ENCODE data around the gene TBXA2R.
A peak's percentile ranks its signal among the peaks of the same experiment; 100 is the strongest.

Gene TBXA2R

DNA sequence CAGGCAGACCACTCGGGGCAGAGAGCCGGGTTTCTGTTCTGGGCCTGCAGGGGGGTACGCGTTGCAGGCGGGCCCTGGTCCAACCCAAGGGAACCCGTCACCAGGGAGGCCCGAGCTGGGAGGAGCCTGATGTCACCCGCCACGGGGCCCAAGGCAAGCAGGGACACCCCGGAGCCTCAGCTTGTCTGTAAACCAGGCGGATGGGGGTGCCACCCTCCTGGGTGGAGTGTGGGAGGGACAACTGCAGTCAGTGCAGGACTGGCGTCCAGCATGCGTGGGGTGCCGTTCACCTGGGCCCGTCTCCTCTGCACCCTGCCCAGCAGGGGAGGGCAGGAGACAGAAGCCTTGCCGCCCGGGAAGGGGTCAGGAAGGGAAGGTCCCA is 12.9 kb upstream of the TBXA2R start:
- DNase-seq (ENCODE audit: low read depth in 2 of 2) = no peak

DNA sequence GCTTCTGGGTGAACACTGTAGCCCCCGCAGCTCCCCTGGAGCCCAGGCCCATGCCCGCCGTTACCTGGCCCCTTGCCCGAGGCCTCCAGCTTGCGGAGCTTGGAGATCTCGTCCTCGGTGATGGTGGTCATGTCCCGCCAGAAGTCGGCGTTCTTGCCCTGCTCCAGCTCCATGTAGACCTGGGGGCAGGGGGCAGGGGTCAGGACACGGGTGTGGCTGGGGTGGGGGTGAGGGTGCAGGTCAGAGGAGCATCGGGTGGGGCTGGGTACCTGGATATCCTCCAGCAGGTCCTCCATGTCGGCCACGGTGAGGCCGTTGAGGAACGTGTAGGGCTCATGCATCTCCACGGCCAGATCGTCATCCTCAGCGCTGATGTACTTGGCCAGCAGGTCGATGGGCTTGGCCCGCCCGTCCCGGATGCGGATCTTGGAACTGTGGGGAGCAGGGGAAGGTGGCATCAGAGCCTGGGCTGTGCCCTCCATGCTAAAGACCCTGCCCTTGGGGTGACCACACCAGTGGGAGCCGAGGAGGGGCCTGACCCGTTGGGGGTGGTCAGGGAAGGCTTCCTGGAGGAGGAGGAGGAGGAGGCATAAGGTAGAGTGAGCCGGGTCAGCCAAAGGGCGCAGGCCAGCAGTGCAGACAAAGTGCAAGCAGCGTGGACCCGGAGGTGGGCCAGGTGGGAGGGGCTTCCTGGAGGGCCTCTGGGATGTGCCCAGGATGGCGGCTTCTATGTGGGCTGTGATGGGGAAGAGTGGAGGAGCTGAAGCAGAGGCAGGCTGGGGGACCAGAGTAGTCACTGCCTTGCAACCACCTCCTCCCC is 12.3 kb upstream of the TBXA2R start:
- no peak for DNase-seq (ENCODE audit: low read depth in 2 of 2)

DNA sequence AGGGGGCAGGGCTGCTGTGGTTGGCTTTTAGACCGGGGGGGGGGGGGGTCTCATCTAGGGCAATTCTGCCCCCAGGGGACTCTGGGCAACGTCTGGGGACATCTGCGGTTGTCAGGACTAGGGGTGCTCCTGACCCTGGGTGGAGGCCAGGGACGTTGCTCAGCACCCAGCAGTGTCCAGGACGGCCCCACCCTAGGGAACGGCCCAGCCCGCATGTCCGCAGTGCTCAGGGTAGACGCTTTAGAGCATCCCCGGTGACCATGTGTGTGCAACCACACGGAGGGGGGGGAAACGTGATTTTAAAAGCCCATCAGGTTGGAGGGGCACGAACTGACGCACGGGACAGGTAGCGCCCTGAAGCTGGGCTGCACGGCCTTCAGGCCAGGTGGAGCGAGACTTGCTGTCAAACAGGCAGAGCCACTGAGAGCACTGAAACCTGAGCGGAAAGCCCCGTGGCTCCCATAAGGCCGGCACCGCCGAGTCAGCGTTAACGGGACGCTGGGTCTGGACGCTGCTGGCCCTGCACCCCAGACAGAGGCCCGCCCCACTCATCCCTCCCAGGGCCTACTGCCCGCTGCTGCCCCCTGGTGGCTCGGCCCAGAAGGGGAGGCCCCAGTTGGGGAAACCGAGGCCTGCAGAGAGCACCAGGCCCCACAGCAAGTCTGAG is 11.6 kb upstream of the TBXA2R start:
- DNase-seq (ENCODE audit: low read depth in 2 of 2) = peak in 1 of 2 donors; percentile 28

DNA sequence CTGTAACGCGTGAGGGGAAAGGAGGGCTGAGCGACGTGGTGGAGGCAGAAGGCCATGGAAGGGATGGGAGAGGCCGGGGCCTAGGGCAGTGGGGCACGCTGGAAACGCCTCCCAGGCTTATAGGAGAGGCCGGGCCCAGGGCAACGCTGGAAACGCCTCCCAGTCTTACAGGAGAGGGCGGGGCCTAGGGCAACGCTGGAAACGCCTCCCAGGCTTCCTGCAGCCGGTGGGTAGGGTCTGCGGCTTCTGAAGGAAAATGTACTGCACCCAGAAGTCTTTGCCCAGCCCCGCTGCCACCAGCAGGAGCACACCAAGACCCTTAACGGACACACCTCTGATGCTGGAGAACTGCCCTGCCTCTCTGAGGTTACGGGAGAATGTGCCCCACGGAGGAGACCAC is 10.8 kb upstream of the TBXA2R start:
- no peak for DNase-seq (ENCODE audit: low read depth in 2 of 2)

DNA sequence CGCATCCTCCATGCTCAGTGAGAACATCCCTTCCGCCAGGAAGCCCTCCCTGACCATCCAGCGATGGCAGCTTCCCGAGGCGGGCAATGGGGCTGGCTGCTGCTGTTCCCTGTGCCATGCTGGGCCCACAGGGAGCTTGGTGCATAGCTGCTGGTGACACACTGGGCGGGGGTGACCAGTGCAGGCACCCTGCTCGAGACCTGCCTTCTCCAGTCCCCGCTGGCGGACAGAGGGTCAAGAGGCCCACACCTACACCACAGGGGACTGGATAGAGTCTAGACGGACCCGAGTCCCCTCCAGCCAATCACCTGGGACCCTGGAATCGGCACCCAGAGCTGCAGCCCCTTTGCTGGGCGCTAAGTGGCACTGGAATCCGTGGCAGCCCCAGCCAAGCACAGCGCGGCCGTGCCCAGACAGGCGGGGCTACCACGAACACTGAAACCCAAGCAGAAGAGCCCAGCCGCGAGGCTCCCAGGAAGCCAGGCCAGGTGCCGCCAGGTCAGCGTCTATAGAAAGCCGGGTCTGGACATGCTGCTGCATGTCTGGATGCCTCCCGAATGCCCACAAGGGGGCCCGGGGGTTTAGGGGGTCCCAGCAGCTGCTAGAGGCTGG is 9.0 kb upstream of the TBXA2R start:
- no peak for DNase-seq (ENCODE audit: low read depth in 2 of 2)

DNA sequence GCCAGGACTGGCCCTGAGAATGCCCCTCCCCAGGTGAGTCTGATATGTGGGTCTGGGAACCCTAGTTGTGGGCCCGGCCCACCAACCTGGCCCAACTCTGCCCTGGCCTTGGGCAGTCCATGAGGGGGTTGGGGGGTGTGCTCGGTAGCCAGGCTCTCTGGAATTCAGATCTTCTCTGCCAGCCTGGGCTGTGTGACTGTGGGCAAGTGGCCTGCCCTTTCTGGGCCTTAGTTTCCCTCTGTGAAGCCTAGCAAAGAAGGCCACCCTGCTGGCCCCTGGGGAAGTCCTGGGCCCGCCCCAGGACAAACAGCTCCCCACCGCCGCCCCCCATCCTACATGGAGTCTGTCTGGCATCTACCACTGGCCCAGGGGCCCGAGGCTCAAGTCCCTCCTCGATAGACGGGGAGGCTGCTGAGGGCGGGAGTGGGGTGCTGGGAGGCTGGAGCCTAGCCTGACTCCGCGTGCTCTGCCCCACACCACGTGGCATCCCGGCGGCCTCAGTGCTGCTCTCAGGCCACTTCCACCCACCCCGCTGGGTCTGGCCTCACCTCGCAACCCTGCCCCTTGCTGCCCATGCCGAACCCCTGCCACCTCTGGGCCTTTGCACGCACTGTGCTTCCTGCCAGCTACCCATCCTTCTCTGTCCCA is 8.3 kb upstream of the TBXA2R start:
- no peak for DNase-seq (ENCODE audit: low read depth in 2 of 2)

DNA sequence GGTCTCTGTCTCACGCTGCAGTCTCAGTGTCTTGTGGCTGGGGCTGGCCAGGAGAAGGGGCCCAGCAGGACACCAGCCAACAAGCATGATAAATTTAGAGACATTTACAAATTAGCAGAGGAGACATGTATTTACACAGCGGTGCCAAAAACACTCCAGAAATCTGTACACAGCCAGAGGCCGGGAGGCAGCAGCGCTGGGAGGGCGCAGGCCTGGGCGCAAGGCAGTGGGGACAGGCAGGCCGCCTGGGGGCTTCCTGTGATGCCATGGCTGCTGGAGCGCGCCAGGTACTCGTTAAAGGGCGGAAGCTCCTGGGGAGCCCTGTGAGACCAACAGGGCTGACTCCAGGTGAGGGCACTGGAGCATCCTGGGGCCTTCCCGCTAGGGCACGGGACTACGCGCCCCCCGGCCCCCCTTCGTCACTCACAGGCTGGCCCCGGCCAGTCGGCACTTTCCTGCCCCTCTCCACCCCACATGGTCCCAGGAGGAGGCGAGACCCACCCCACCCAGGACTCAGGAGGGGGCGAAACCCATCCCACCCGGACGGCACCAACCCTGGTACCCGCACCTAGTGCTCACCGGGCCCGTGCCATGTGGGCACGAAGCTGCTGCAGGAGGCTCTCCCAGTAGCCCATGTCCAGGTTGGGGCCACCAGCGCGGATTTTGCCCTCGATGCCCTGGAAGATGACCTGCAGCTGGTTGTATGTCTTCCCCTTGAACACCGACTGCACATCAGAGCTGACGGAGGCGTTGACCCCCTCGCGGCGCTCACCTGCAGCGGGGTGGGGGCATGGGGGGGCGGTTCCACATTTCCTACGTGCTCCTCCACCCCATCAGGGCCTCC is 7.4 kb upstream of the TBXA2R start:
- DNase-seq (ENCODE audit: low read depth in 2 of 2) = no peak

DNA sequence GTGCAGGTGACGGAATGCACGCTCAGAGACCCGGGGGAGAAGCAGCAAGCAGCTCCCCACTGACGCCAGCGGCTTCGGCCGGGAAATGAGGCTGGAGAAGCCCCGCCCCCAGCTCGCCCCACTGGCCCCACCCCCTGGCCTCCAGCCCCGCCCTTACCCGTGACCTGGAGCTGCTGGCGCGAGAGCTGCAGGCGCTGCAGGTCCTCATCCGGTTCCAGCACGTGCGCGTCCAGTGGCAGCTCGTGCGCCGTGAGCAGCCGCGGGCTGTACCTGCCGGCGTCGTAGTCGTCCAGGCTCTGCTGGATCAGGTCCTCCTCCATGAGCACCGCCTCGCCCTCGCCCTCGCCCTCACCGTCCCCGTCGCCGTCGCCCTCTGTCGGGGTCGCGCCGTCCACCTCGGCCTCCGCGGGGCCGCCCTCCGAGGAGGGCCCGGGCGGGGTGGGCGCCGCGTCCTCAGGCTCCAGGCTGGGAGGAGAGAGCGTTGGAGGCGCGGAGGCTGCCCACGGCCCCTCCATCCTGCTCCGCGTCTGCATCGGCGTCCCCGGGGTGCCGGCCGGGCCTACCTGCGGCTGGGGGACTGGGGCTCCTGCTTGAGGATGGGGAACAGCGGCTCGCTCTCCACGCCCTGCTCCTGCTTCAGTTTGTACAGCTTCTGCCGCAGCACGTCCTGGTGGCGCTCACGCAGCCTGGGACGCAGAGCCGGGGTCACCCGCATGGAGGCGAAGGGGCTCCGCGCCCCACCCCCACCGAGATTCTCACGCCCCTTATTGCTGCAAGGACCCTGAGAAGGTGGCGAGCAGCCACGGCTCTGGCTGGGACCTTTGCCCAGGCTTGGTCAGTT is 6.4 kb upstream of the TBXA2R start:
- DNase-seq (ENCODE audit: low read depth in 2 of 2) = no peak

DNA sequence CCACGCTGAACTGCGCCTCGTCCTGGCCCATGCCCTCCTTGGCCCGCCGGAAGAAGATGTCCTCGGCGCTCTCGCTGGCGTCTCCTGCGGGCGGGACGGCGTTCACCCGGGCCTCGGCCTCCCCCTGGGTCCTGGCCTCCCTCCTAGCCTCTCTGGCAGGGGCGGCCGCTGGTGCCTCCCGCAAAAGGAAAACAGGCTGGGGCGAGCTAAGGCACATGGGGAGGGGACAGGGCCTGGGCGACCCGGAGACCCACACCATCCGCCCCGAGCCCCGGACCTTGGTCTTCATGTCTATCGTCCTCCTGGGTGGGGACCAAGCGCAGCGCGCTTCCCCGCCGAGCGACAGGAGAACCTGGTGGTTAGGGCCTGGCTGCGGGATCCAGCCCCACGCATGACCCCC is 5.7 kb upstream of the TBXA2R start:
- DNase-seq (ENCODE audit: low read depth in 2 of 2) = no peak

DNA sequence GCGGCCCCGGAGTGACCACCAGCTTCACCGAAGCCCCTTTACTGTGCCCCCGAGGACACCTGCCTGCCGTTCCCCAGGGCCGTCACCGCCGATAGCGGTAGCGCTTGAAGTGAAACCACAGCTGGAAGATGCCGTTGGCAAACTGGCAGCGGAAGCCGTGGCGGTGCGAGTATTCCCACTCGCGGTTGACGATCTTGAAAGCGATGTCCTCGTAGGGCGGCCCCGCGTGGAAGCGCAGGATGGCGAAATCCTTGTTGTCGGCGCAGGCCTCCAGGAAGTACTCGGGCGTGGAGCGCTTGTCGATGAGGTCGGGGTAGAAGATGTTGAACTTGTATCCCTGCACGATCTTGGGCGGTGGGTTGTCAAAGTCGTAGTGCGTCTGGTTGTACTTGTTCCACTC is 5.2 kb upstream of the TBXA2R start:
- DNase-seq (ENCODE audit: low read depth in 2 of 2) = no peak

DNA sequence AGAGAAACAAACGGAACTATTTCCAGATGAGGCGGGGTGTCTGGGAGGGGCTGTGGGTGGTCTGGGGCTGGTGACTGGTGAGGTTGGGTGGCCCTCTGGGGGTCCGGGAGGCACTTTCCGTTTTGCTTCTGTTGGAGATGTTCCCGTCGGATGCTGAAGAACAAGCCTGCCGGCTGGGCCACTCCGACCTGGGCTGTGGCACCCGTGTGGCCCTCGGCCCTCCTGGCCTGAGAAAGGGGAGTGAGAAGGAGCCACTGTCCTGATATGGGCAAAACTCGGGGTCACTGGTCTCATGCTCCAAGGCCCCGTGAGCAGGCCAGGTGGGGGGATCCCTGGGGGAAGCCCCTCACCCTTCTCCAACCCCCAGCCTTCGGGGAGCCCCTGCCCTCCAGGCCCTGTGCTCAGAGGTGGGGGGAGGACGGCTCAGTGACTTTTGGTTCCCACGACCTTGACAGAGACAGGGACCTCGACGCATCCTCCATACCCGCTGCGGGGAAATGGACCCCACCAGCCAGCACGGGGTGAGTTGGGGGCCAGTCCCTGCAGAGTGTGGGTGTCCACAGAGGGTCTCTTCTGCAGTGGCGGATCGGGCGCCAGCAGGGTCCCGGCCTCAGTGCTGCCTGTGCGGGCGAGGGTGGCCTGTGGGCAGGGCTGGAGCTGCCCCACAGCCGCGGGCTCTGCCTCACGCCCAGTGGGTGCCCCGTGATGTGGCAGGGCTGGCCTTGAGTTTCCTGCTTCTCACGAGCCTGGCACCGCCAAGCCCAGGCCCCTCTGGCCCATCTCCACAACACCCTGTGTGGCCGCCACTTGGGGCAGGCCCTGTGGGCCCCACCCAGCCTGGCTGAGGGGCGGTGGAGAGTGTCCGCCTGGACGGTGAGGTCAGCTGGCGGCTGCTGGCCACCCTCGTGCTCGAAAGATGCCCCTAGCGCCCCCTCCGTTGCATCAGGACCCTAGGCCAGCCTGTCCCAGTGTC is 4.4 kb upstream of the TBXA2R start:
- DNase-seq (ENCODE audit: low read depth in 2 of 2) = no peak

DNA sequence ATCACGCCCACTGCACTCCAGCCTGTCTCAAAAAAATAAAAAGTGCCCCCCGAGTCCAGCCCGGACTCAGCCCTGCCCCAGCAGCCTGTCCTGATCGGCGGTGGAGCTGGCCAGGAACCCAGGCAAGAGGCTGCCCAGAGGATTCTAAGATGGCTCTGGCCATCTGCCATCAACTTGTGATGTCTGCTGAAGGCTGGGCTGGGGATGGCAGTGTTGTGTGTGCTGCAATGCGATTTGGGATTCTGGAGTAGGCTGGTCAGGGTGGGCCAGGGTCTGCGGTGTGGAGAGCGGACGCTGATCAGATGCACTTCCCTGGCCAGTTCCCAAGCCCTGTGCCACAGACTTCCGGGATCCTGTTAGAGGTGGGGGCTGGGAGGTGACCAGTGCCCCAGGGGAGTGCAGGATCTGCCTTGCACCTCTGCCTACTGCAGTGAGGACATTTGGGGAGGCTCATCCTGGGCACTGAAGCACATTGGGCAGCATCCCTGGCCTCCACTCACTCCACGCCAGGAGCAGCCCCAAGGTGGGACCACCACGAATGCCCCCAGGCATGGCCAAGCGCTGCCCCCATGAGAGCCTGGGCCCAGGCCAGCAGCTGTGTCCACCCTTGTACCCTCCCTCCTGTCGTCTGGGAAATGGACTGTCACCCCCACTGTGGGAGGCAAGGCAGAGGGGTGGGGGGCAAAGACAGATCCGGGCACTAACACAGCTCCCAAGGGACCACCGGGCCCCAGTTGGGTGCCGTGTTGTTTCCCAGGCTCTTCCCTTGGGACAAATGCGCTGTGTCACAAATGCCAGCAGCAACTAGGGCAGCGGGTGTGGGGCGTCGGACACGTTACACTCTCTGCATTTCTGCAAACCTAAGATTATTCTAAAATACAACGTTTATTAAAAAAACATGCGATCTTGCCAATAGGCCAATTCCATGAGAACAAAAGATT is 3.4 kb upstream of the TBXA2R start:
- no peak for DNase-seq (ENCODE audit: low read depth in 2 of 2)

DNA sequence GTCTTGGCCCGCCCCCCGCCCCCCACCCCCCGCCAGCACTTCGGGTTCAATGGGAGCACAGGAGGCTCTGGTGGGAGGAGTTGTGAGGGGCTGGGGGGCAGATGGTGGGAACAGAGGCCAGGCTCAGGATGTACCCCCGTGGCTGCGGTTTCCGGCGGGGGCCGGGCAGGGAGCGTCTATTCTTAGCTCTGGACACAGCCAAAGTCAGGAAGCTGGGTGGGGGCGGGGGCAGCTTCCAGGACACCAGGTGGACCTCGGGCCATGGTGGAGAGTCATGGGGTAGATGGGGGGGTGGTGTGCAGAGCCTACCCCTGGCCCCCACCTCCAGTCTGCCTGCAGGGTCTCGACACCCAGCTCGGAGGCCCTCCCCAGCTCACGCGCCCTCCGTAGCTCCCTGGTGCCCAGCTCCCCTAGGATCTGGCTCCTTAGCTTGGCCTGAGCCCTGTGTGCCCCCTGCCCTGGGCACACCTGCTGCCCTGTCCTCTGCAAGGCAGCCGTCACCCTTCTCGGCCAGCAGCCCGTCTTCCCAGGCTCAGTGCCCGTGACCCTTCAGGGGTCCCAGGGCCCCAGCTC is 2.2 kb upstream of the TBXA2R start:
- no peak for DNase-seq (ENCODE audit: low read depth in 2 of 2)

DNA sequence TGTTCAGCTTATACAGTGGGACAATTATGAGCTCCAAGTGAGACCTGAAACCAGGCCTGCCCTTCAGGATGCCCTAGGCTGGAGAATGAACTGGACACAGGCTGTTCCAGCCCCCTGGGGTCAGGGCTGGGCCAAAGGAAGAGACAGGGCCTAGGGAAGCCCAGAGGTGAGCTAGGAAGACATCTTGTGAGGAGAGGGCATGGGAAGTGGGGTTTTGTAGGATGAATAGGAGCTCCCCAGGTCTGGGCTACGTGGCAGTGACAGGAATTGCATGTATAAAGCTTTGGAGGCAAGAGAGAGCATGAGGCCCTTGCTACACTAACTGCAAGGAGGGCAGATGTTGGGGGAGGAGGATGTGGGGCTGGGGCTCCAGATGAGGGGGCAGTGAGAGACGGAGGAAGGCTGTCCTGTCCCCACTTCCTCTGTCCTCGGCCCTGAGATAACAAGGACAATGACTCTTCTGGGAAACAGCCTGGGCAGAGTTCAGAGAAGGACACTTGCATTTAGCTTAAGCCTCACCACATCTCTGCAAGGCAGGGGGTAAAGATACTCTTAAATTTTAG is 1.5 kb upstream of the TBXA2R start:
- DNase-seq (ENCODE audit: low read depth in 2 of 2) = no peak

DNA sequence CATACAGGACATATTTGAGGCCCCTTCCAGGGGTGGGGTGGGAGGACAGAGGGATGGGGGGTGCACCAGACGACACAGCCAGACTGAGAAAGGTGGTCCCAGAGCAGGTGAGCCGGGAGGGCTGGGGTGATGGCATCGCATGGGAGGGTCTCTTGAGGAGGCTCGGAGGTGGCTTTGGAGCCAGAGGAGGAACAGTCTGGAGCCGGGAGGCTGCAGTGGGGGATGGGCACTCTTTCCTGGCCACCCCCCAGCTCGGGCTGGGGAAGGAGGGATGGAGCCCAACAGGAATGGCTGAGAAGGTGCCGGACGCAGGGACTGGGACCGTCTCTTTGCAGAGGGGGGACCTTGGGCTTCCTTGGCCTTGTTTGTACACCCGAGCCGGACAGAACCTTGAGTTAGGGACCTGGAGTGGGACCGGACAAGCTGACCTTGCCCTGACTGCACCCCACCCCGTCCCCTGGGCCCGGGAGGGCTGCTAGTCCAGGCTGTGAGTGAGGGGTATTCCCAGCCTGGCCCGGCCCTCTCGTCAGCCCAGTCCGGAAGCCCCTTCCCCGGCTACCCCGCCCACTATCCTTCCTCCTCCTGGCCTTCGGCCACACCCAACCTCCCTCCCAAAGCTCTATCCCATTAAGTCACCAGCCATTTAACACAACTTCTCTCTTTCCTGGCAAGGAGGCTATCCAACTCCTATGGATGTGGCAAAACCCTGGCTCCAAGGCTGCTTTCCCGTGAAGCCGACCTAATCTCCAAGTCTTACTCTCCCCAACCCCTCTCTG is 816 bp upstream of the TBXA2R start:
- no peak for DNase-seq (ENCODE audit: low read depth in 2 of 2)

DNA sequence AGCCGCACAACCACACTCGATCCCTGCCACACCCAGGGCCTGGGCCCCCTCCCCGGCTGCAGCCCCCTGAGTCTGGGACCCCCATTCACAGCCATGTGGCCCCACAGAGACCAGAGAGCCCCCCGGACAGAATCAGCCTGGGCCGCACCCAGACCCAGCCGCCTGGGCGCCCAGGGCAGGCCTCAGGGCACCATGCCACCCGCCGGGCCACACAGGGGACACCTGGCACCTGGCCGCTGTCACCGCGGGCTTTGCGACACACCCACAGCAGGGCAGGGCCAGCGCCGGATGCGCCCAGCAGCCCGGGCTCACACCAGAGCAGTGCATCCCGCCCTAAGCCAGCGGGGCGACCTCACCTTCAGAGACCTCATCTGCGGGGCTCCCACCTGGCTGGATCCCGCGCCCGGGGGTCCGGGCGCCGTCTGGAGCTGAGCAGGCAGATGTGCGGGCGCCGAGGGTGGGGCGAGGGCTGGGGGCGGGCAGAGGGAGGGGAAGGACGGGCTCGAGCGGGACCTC is 443 bp downstream of the TBXA2R start:
- DNase-seq (ENCODE audit: low read depth in 2 of 2) = peak in 1 of 2 donors; percentile 21

DNA sequence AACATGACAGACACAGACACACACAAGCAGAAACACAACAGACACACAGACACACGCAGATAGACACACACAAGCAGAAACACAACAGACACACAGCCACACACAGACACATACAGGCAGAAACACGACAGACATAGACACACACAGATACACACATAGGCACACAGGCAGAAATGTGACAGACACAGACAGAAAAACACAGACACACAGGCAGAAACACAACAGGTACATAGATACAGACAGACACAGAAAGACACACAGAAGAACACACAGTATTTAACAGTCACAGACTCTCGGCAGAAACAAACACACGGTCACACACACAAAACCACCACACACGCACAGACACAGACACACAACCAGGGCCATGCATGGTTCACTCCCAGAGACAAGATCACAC is 905 bp downstream of the TBXA2R start:
- DNase-seq (ENCODE audit: low read depth in 2 of 2) = no peak

Data from stimulated activated CD8-positive, alpha-beta memory T cell treated with anti-CD3 and anti-CD28 coated beads, Interleukin-7, amount 100 ng/mL, for 4 hours (primary cell).